Right atrium auricular region (tissue), 2 donors: ENCODE results near the gene TMEM40. TPM values are rescaled to one million over a fixed set of nuclear protein-coding genes. Genes with fewer than 3 reads are reported as not detected.
"Not testable (repeated sequence)": the region's sequence is repeated elsewhere in the genome, so short reads cannot be mapped to it uniquely, and the experiment has no call there.

Experiments used
- DNase-seq: peaks from one replicate; pipeline ENCODE4 v3.0.0-alpha.2; 2019; ENCODE audit warnings: low spot score
- H3K27ac ChIP-seq, 2 donors: fragments of 200-600 bp; sonication (generic); 1 replicate in 1 of 2; 2 replicates in 1 of 2; pipeline ENCODE4 v1.5.1; 2016 to 2019
- H3K27me3 ChIP-seq, 2 donors: fragments of 200-600 bp; sonication (generic); one replicate each; pipeline versions ENCODE4 v1.5.1 to v1.6.0; 2017 to 2019
- H3K36me3 ChIP-seq: fragments of 200-600 bp; sonication (generic); one replicate; pipeline ENCODE4 v1.5.1; 2016
- H3K4me1 ChIP-seq, 2 donors: fragments of 200-600 bp; sonication (generic); one replicate each; pipeline versions ENCODE4 v1.5.1 to v1.6.0; 2017 to 2019
- H3K4me3 ChIP-seq, 2 donors: fragments of 200-600 bp; sonication (generic); 1 replicate in 1 of 2; 2 replicates in 1 of 2; pipeline ENCODE4 v1.5.1; 2017 to 2019; ENCODE audit warnings: mild to moderate bottlenecking in 1 of 2, moderate library complexity in 1 of 2
- H3K9me3 ChIP-seq, 2 donors: fragments of 200-600 bp; sonication (generic); one replicate each; pipeline ENCODE4 v1.5.1; 2019
- total RNA-seq, 2 donors: library from RNA; depleted of rRNA; stranded (reverse); fragments of >200 nt; gene quantifications; one replicate each; pipeline ENCODE4 v1.1.0, GENCODE V29; 2016
- TF ChIP-seq, protein P1 (sequence below), 2 donors: fragments of 200-600 bp; sonication (generic); IDR thresholded peaks; one replicate each; pipeline ENCODE4 v1.5.1; 2019; ENCODE audit warnings: antibody characterized with exemption in 2 of 2

Gene TMEM40
- total RNA-seq, 2 donors from 2014 or later = 1.8 to 2.3 TPM

DNA sequence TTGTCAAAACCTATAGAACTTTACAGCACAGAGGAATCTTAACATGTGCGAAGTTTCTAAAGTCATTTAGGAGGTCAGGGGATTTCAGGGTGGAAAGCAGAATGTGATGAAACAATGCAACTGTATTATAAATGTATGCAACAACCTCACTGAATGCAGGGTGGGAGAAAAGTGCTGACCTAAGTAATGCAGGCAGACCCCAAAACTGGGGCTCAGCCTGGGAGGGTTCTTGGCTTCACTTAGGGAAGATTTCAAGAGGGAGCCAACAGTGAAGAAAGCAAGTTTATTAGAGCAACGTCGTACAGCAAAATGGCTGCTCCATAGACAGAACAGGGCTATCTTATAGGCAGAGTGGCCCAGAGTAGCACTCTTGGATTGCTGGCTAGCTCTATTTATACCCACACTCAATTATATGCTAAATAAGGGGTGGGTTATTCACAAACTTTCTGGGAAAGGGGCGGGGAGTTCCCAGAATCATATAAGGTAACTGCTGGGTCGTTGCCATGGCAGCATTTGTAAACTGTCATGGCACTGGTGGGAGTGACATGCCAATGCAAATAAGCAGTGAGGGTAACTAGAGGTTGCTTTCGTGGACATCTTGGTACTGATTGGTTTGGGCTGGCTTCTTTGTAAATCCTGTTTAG is 23.2 kb upstream of the TMEM40 start:
- no peak overlapping the region for H3K4me3 ChIP-seq
- TF ChIP-seq, protein P1, sequence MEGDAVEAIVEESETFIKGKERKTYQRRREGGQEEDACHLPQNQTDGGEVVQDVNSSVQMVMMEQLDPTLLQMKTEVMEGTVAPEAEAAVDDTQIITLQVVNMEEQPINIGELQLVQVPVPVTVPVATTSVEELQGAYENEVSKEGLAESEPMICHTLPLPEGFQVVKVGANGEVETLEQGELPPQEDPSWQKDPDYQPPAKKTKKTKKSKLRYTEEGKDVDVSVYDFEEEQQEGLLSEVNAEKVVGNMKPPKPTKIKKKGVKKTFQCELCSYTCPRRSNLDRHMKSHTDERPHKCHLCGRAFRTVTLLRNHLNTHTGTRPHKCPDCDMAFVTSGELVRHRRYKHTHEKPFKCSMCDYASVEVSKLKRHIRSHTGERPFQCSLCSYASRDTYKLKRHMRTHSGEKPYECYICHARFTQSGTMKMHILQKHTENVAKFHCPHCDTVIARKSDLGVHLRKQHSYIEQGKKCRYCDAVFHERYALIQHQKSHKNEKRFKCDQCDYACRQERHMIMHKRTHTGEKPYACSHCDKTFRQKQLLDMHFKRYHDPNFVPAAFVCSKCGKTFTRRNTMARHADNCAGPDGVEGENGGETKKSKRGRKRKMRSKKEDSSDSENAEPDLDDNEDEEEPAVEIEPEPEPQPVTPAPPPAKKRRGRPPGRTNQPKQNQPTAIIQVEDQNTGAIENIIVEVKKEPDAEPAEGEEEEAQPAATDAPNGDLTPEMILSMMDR (IDR thresholded peaks at IDR 0.05) = no peak
- H3K27ac ChIP-seq = no peak overlapping the region
- no peaks in the 10 kb centered on the region for H3K36me3 ChIP-seq
- no peaks in the 10 kb centered on the region for H3K27me3 ChIP-seq
- H3K4me1 ChIP-seq = no peaks in the 10 kb centered on the region
- no peak for DNase-seq
- H3K9me3 ChIP-seq = no peaks in the 10 kb centered on the region

DNA sequence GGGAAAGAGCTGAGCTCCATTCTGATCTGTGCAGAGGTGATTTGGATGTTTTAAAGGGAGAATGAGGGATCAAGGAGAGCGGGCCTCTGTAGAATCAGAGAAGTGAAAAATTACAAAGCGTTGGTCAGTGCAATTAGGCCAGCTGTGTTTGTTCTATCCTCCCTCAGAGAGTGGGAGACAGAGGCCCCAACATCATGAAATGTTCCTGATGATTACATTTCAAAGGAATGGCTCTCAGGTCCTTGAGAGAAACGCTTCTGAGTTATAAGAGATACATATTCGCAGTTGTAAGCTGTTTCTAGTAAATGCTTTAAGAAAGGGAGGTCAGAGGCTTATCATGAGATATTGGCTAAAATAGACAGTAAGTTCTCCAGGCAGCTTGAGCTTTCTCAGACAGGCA is 21.7 kb upstream of the TMEM40 start:
- TF ChIP-seq, protein P1 (IDR thresholded peaks at IDR 0.05) = no peak
- Histone ChIP-seq H3K9me3 (no peaks in the 10 kb centered on the region), H3K27me3 (no peaks in the 10 kb centered on the region), H3K27ac (no peak overlapping the region), H3K36me3 (no peaks in the 10 kb centered on the region), H3K4me1 (no peaks in the 10 kb centered on the region), H3K4me3 (no peak overlapping the region)
- DNase-seq = no peak

DNA sequence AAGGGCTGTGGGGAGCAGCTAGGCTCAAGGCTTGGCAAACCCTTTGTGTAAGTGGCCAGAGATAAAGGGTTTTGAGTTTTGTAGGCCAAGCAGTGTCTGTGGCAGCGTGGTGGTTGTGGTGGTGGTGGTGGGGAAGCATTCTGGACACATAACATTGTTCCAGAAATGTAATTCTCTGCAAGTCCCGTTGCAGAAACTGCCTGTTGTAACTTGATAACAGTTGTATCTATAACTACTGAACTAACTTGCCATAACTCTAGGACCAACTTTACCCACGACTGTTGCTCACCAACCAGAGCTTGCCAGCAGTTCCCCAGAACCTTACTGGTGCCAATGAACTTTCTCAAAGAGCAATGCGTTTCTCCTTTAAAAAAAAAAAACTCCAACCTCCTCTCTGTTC is 18.1 kb upstream of the TMEM40 start:
- TF ChIP-seq, protein P1 (IDR thresholded peaks at IDR 0.05) = no peak
- Histone ChIP-seq H3K9me3 (no peaks in the 10 kb centered on the region), H3K27me3 (no peaks in the 10 kb centered on the region), H3K27ac (no peak overlapping the region), H3K36me3 (no peaks in the 10 kb centered on the region), H3K4me1 (no peaks in the 10 kb centered on the region), H3K4me3 (no peak overlapping the region)
- DNase-seq = no peak

DNA sequence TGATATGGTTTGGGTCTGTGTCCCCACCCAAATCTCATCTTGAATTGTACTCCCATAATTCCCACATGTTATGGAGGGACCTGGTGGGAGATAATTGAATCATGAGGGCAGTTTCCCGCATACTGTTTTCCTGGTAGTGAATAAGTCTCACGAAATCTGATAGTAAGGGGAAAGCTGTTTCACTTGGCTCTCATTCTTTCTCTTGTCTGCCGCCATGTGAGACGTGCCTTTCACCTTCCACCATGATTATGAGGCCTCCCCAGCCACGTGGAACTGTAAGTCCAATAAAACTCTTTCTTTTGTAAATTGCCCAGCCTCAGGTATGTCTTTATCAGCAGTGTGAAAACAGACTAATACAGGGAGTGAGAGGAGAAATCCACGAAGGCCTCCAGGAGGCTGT is 16.9 kb upstream of the TMEM40 start:
- H3K27me3 ChIP-seq, H3K4me1 ChIP-seq, DNase-seq, H3K9me3 ChIP-seq, H3K27ac ChIP-seq, H3K4me3 ChIP-seq, H3K36me3 ChIP-seq: not testable (repeated sequence)

- no peaks in the 10 kb centered on the region for H3K36me3 ChIP-seq
- H3K9me3 ChIP-seq = no peaks in the 10 kb centered on the region
- DNase-seq = no peak
- TF ChIP-seq, protein P1 (IDR thresholded peaks at IDR 0.05) = no peak
- no peak overlapping the region for H3K27ac ChIP-seq
- H3K27me3 ChIP-seq = no peaks in the 10 kb centered on the region
- H3K4me1 ChIP-seq = no peaks in the 10 kb centered on the region
- no peak overlapping the region for H3K4me3 ChIP-seq
Observed at GRCh38 chr3:12775226-12775625, 16.2 kb upstream of the TMEM40 start.

DNA sequence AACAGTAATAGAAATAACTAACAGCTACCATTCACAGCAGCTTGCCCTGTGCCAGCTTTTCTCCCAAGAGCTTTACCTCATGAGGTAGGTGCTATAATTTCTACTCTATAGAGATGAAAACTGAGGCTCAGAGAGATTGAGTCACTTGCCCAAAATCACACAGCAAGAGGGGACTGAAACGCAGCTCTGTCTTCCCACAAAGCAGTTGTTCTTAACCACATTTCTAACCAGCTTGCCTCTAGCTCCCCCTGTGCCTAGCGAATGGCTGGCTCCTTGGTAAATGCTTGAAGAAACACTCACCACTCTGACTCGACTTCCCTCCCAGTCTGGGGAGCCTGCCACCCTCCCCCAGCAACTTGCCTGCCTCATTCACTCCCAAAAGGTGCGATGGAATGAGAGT is 15.6 kb upstream of the TMEM40 start:
- no peak overlapping the region for H3K27ac ChIP-seq
- no peaks in the 10 kb centered on the region for H3K36me3 ChIP-seq
- H3K4me3 ChIP-seq = no peak overlapping the region
- TF ChIP-seq, protein P1 (IDR thresholded peaks at IDR 0.05) = no peak
- H3K4me1 ChIP-seq = no peaks in the 10 kb centered on the region
- no peaks in the 10 kb centered on the region for H3K27me3 ChIP-seq
- no peak for DNase-seq
- H3K9me3 ChIP-seq = no peaks in the 10 kb centered on the region
